OCI-LY7 (cell line): Measurements from ENCODE around the gene POU2F3. TPM values are rescaled to one million over a fixed set of nuclear protein-coding genes. Genes with fewer than 3 reads are reported as not detected.

Experiments
- BruUV-seq: library from RNA; stranded (reverse); fragments of 400-500 nt; replicated peaks from 2 replicates; lab custom pipeline; 2021; lab: Mats Ljungman, UMichigan
- CTCF ChIA-PET: fragments of 300-600 bp; sonication (Branson Sonifier 250); formaldehyde crosslinking; loops from one replicate; lab custom pipeline; 2022; ENCODE audit warnings: antibody characterized with exemption; ENCODE audit not compliant: unreplicated experiment; lab: Charles Lee
- POLR2A ChIA-PET: fragments of 300-600 bp; sonication (Branson Sonifier 250); formaldehyde crosslinking; loops from one replicate; lab custom pipeline; 2022; ENCODE audit warnings: antibody characterized with exemption; lab: Charles Lee
- DNase-seq: peaks from one replicate; pipeline ENCODE4 v3.0.0-alpha.2; 2015; ENCODE audit warnings: low spot score
- H2AFZ ChIP-seq: fragments of 200-600 bp; sonication (generic), shearing (Covaris generic); 2 replicates; pipeline ENCODE4 v1.6.1; 2014; ENCODE audit warnings: mild to moderate bottlenecking, antibody characterized with exemption, low read length, moderate library complexity
- H3K27ac ChIP-seq: fragments of 200-600 bp; sonication (generic); 2 replicates; pipeline ENCODE4 v1.5.1; 2014; ENCODE audit warnings: mixed run types, low read depth, mild to moderate bottlenecking, moderate library complexity, low read length, inconsistent platforms; ENCODE audit not compliant: poor library complexity, severe bottlenecking
- H3K36me3 ChIP-seq: fragments of 200-600 bp; sonication (generic); 2 replicates; pipeline ENCODE4 v1.6.1; 2014; ENCODE audit warnings: mild to moderate bottlenecking, antibody characterized with exemption, low read length, moderate library complexity, mixed read lengths; ENCODE audit not compliant: insufficient read depth
- H3K4me1 ChIP-seq: fragments of 200-600 bp; sonication (generic); 2 replicates; pipeline ENCODE4 v1.5.1; 2014; ENCODE audit warnings: mild to moderate bottlenecking, low read length; ENCODE audit not compliant: insufficient read depth, poor library complexity, severe bottlenecking
- H3K4me2 ChIP-seq: fragments of 200-600 bp; sonication (generic); 2 replicates; pipeline ENCODE4 v1.6.1; 2014; ENCODE audit warnings: mild to moderate bottlenecking, low read length
- H3K4me3 ChIP-seq: fragments of 200-600 bp; sonication (generic); 2 replicates; pipeline ENCODE4 v1.5.1; 2014; ENCODE audit warnings: mild to moderate bottlenecking, low read depth, low read length; ENCODE audit not compliant: poor library complexity, severe bottlenecking
- H3K79me2 ChIP-seq: fragments of 200-600 bp; sonication (generic); 2 replicates; pipeline ENCODE4 v1.6.1; 2016; ENCODE audit warnings: low read depth, mild to moderate bottlenecking, low read length, moderate library complexity, mixed read lengths; ENCODE audit not compliant: insufficient read depth
- H3K9me2 ChIP-seq: fragments of 200-600 bp; sonication (generic); 2 replicates; pipeline ENCODE4 v1.6.1; 2016; ENCODE audit warnings: mild to moderate bottlenecking, low read length, mixed read lengths; ENCODE audit not compliant: insufficient read depth
- H3K9me3 ChIP-seq: fragments of 200-600 bp; sonication (generic); 2 replicates; pipeline ENCODE4 v1.6.1; 2014; ENCODE audit warnings: mild to moderate bottlenecking, mixed run types, low read length, mixed read lengths
- H4K20me1 ChIP-seq: fragments of 200-600 bp; sonication (generic); 2 replicates; pipeline ENCODE4 v1.6.1; 2014; ENCODE audit warnings: mild to moderate bottlenecking, antibody characterized with exemption, low read length, moderate library complexity, mixed read lengths; ENCODE audit not compliant: insufficient read depth
- EZH2phosphoT487 ChIP-seq: fragments of 200-600 bp; sonication (generic); IDR thresholded peaks from 2 replicates; pipeline ENCODE4 v1.6.1; 2018; ENCODE audit warnings: low read depth, borderline replicate concordance, mild to moderate bottlenecking, mixed run types, antibody characterized with exemption, low read length, moderate library complexity, mixed read lengths
- intact Hi-C: fragments of 100-400 bp; cut with micrococcal nuclease; formaldehyde crosslinking; loops from one replicate; pipeline ENCODE4 v1.10.0; 2022; ENCODE audit not compliant: unreplicated experiment
- total RNA-seq, 2 experiments: library from RNA; depleted of rRNA in 1 of 2; stranded (reverse); fragments of >200 nt in 1 of 2; shearing (Covaris generic) in 1 of 2; gene quantifications; 2 replicates each; pipeline ENCODE4 v1.2.3, GENCODE V29; 2014 to 2022
- TF ChIP-seq, protein P1 (sequence below): fragments of 200-600 bp; sonication (generic); conservative IDR thresholded peaks from 2 replicates; pipeline ENCODE4 v1.5.1; 2014; ENCODE audit warnings: mild to moderate bottlenecking, antibody characterized with exemption, low read length, moderate library complexity, mixed read lengths

The POU2F3 gene
- total RNA-seq, 2 experiments from 2014 or later = 0.16 TPM; not detected in 1

DNA sequence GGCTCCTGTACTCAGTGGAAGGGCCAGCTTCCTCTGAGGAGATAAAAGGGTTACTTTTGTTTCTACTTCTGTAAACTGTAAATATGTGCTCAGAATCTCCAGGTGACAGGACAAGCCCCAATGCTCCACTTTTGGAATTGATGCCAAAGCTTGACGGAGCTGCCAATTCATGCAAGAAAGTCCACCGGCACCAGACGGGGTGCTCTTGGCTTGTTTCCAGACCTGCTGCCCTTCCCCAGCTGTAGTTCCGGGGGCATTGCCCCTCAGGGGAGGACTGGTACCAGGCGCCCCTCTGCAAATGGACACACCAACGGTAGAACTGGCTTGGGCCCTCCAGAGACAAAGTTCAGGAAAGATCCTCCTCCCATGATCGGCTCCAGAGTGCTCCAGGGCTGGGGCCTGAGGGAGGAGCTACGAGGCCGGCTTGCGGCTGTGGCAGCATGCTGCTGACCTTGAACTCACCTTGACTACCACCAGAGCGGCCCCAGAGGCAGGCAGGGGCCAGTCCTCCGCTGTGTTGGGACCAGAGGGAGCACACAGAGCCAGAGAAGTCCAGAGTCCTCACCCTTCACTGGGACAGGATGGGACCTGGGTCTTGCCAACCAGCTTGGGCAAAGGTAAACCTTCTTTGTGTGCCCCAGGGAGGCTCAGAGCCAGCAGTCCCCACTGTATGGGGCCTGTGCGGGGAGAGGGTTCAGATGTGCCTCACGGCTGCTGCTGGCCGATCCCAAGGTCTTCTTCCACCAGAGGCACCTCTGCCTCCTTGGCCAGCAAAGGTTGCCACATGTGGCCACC, 46.9 kb upstream of the POU2F3 start:
- Histone ChIP-seq H2AFZ (no peak overlapping the region), H4K20me1 (no peaks in the 10 kb centered on the region), H3K9me2 (no peaks in the 10 kb centered on the region), H3K27ac (no peak overlapping the region), H3K36me3 (no peaks in the 10 kb centered on the region), H3K79me2 (no peaks in the 10 kb centered on the region), H3K4me2 (no peak overlapping the region), H3K4me3 (no peak overlapping the region), H3K9me3 (no peaks in the 10 kb centered on the region), H3K4me1 (no peaks in the 10 kb centered on the region)
- ChIA-PET POLR2A (interaction anchor here (0.6 kb wide), 1 partner anchor 178 kb away, joined by 6 read pairs; no protein-coding TSS in a partner anchor), CTCF (no interaction called here)
- intact Hi-C loops = no loop called here
- DNase-seq = no peak
- BruUV-seq = no TSS peak
- TF ChIP-seq, protein P1, sequence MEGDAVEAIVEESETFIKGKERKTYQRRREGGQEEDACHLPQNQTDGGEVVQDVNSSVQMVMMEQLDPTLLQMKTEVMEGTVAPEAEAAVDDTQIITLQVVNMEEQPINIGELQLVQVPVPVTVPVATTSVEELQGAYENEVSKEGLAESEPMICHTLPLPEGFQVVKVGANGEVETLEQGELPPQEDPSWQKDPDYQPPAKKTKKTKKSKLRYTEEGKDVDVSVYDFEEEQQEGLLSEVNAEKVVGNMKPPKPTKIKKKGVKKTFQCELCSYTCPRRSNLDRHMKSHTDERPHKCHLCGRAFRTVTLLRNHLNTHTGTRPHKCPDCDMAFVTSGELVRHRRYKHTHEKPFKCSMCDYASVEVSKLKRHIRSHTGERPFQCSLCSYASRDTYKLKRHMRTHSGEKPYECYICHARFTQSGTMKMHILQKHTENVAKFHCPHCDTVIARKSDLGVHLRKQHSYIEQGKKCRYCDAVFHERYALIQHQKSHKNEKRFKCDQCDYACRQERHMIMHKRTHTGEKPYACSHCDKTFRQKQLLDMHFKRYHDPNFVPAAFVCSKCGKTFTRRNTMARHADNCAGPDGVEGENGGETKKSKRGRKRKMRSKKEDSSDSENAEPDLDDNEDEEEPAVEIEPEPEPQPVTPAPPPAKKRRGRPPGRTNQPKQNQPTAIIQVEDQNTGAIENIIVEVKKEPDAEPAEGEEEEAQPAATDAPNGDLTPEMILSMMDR = no peak
- TF ChIP-seq EZH2phosphoT487 = no peak

GRCh38 chr11:120194166-120194565, 45.8 kb upstream of the POU2F3 start:
- TF ChIP-seq, protein P1 = no peak
- TF ChIP-seq EZH2phosphoT487 = no peak

DNA sequence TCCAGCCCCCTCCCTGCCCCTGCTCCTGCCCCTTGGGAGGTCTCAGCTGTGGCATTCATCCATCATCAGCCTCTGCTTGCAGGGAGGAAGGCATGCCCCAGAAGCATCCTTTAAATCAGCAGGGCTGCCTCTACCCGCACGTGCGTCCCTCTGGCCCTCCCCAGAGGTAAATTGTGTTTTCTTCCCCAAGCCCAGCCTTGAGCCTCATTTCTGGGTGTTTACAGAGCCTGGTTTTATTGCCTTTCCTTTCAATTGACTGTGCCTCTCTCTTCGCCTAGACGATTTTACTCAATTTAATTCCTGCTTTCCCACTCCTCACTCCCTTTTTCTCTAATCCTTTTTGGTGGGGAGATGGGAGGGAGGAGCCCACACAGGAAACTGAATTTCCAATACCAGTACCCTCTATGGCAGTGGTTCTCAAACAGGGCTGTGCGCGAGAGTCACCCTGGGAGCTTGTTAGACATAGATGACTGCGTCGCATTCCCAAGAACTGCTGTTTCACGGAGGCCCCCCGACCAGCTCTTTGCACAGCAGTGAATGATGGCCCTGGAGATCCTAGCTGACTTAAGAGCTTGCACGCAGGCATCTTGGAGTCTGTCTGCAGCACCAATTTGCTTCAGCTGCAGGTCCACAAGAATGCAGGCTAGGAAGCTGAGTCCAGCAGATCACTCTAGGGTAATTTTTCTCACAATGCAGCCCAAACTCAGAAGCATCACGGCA, 44.2 kb upstream of the POU2F3 start:
- no TSS peak for BruUV-seq
- POLR2A ChIA-PET = no interaction called here

More at GRCh38 chr11:120194166-120194565, 45.8 kb upstream of the POU2F3 start:
- CTCF ChIA-PET = no interaction called here
- Histone ChIP-seq H3K9me3 (no peaks in the 10 kb centered on the region), H3K4me2 (no peak overlapping the region), H3K79me2 (no peaks in the 10 kb centered on the region), H2AFZ (no peak overlapping the region), H3K4me1 (no peaks in the 10 kb centered on the region), H4K20me1 (no peaks in the 10 kb centered on the region), H3K36me3 (no peaks in the 10 kb centered on the region), H3K9me2 (no peaks in the 10 kb centered on the region), H3K4me3 (no peak overlapping the region), H3K27ac (no peak overlapping the region)
- intact Hi-C loops = no loop called here
- POLR2A ChIA-PET = no interaction called here
- no TSS peak for BruUV-seq
- no peak for DNase-seq

More for the DNA sequence above, 44.2 kb upstream of the POU2F3 start:
- Histone ChIP-seq H2AFZ (no peak overlapping the region), H3K79me2 (no peaks in the 10 kb centered on the region), H3K36me3 (no peaks in the 10 kb centered on the region), H3K27ac (no peak overlapping the region), H4K20me1 (no peaks in the 10 kb centered on the region), H3K9me2 (no peaks in the 10 kb centered on the region), H3K9me3 (no peaks in the 10 kb centered on the region), H3K4me1 (no peaks in the 10 kb centered on the region), H3K4me3 (no peak overlapping the region), H3K4me2 (no peak overlapping the region)
- intact Hi-C loops = no loop called here
- DNase-seq = no peak
- CTCF ChIA-PET = no interaction called here
- no peak for TF ChIP-seq EZH2phosphoT487
- TF ChIP-seq, protein P1 = no peak
